HCT116 (cell line): Measurements from ENCODE around the gene NRBP1. TPM values are rescaled to one million over a fixed set of nuclear protein-coding genes. Genes with fewer than 3 reads are reported as not detected.
A peak's percentile ranks its signal among the peaks of the same experiment; 100 is the strongest.

Source experiments
- ATAC-seq: fragments of 200-7000 bp; cut with Tn5 transposase; 2 replicates; pipeline ENCODE4 v1.9.1; 2020; ENCODE audit warnings: mild to moderate bottlenecking, moderate library complexity
- BruUV-seq: library from RNA; stranded (reverse); fragments of 400-500 nt; replicated peaks from 2 replicates; lab custom pipeline; 2021; lab: Mats Ljungman, UMichigan
- CTCF ChIA-PET: fragments of 300-600 bp; sonication (Branson Sonifier 250); formaldehyde crosslinking; loops from one replicate; lab custom pipeline; 2021; ENCODE audit warnings: antibody characterized with exemption; lab: Charles Lee
- POLR2A ChIA-PET: fragments of 300-600, 350-600 bp; sonication (Branson Sonifier 250); formaldehyde crosslinking; loops from one replicate; lab custom pipeline; 2021; ENCODE audit warnings: antibody characterized with exemption; lab: Charles Lee
- RAD21 ChIA-PET, 2 experiments: fragments of 300-600 bp; sonication (Branson Sonifier 250); formaldehyde crosslinking; loops; one replicate each; lab custom pipeline; 2023; ENCODE audit warnings: low total read pairs in 2 of 2; ENCODE audit not compliant: uncharacterized antibody in 2 of 2, unreplicated experiment in 2 of 2, low non-redundant PET in 1 of 2; lab: Charles Lee
- DNase-seq: peaks from one replicate; pipeline ENCODE4 v3.0.0-alpha.2; 2010; ENCODE audit warnings: low read depth, low spot score
- H2AFZ ChIP-seq: fragments of 200-600 bp; shearing (Covaris generic), sonication (generic); 2 replicates; pipeline ENCODE4 v1.6.1; 2017; ENCODE audit warnings: low read depth, mixed run types, mixed read lengths, antibody characterized with exemption, low read length; ENCODE audit not compliant: poor library complexity, severe bottlenecking
- H3K27ac ChIP-seq: 2 replicates; pipeline ENCODE4 v1.5.1; 2012; ENCODE audit warnings: low read depth, low read length
- H3K27me3 ChIP-seq: fragments of 200-600 bp; sonication (generic); 2 replicates; pipeline ENCODE4 v1.6.1; 2016; ENCODE audit warnings: mixed run types, low read length, mixed read lengths; ENCODE audit not compliant: insufficient read depth
- H3K36me3 ChIP-seq, 2 experiments: fragments of 200-500 bp in 1 of 2; fragments of 200-600 bp in 1 of 2; sonication (Bioruptor generic) in 1 of 2; sonication (generic) in 1 of 2; 2 replicates each; pipeline versions ENCODE4 v1.5.1 to v1.6.1; 2014 to 2016; ENCODE audit warnings: low read length in 2 of 2, inconsistent platforms in 1 of 2, mixed read lengths in 1 of 2, mixed run types in 1 of 2; ENCODE audit not compliant: insufficient read depth in 2 of 2, control insufficient read depth in 1 of 2
- H3K4me1 ChIP-seq, 2 experiments: fragments of 200-600 bp in 1 of 2; sonication (generic) in 1 of 2; 2 replicates each; pipeline versions ENCODE4 v1.5.1 to v1.6.1; 2012 to 2017; ENCODE audit warnings: low read length in 2 of 2, inconsistent platforms in 1 of 2, mild to moderate bottlenecking in 1 of 2, mixed read lengths in 1 of 2, mixed run types in 1 of 2, moderate library complexity in 1 of 2; ENCODE audit not compliant: insufficient read depth in 2 of 2, control insufficient read depth in 1 of 2
- H3K4me2 ChIP-seq: fragments of 200-600 bp; sonication (generic); 2 replicates; pipeline ENCODE4 v1.6.1; 2017; ENCODE audit warnings: mixed run types, low read length, mixed read lengths
- H3K4me3 ChIP-seq, 2 experiments: fragments of 200-600 bp in 1 of 2; sonication (generic) in 1 of 2; replicated peaks in 1 of 2; 2 replicates each; pipeline ENCODE4 v1.5.1; 2011 to 2016; ENCODE audit warnings: low read length in 2 of 2, control low read depth in 1 of 2, low read depth in 1 of 2, mild to moderate bottlenecking in 1 of 2, mixed read lengths in 1 of 2, mixed run types in 1 of 2
- H3K79me2 ChIP-seq: fragments of 200-600 bp; sonication (generic); 2 replicates; pipeline ENCODE4 v1.6.1; 2017; ENCODE audit warnings: mild to moderate bottlenecking, mixed run types, low read length, moderate library complexity, mixed read lengths; ENCODE audit not compliant: insufficient read depth
- H3K9ac ChIP-seq: fragments of 200-600 bp; sonication (generic); 2 replicates; pipeline ENCODE4 v1.6.1; 2016; ENCODE audit warnings: low read length, mixed read lengths
- H3K9me2 ChIP-seq: fragments of 200-600 bp; sonication (generic), shearing (Covaris generic); 2 replicates; pipeline ENCODE4 v1.6.1; 2017; ENCODE audit warnings: mixed run types, mild to moderate bottlenecking, moderate library complexity; ENCODE audit not compliant: insufficient read depth
- H3K9me3 ChIP-seq, 2 experiments: fragments of 200-500 bp in 1 of 2; fragments of 200-600 bp in 1 of 2; sonication (Bioruptor generic) in 1 of 2; sonication (generic) in 1 of 2; 2 replicates each; pipeline ENCODE4 v1.6.1; 2014 to 2017; ENCODE audit warnings: low read length in 2 of 2, mixed read lengths in 2 of 2, inconsistent platforms in 1 of 2, low read depth in 1 of 2, mild to moderate bottlenecking in 1 of 2, mixed run types in 1 of 2, moderate library complexity in 1 of 2; ENCODE audit not compliant: control insufficient read depth in 1 of 2, insufficient read depth in 1 of 2
- H4K20me1 ChIP-seq: fragments of 200-600 bp; sonication (generic), shearing (Covaris generic); 2 replicates; pipeline ENCODE4 v1.6.1; 2017; ENCODE audit warnings: mixed run types, mild to moderate bottlenecking, moderate library complexity; ENCODE audit not compliant: insufficient read depth
- CBX3 ChIP-seq: IDR thresholded peaks from 2 replicates; pipeline ENCODE4 v1.6.1; 2012; ENCODE audit warnings: low read depth
- EGR1 ChIP-seq: IDR thresholded peaks from 2 replicates; pipeline ENCODE4 v1.6.1; 2012; ENCODE audit warnings: low read depth
- ELF1 ChIP-seq: IDR thresholded peaks from 2 replicates; pipeline ENCODE4 v1.6.1; 2012; ENCODE audit warnings: low read depth, borderline replicate concordance
- EZH2 ChIP-seq: fragments of 200-600 bp; sonication (generic); IDR thresholded peaks from 2 replicates; pipeline ENCODE4 v1.6.1; 2017; ENCODE audit warnings: antibody characterized with exemption, mixed run types
- MAX ChIP-seq: IDR thresholded peaks from 2 replicates; pipeline ENCODE4 v1.6.1; 2012
- POLR2A ChIP-seq: IDR thresholded peaks from 2 replicates; pipeline ENCODE4 v1.7.0; 2011; ENCODE audit warnings: borderline replicate concordance; ENCODE audit not compliant: insufficient read depth, insufficient read length; ENCODE audit errors: extremely low read depth
- POLR2AphosphoS5 ChIP-seq: IDR thresholded peaks from 2 replicates; pipeline ENCODE4 v1.6.1; 2011; ENCODE audit warnings: mild to moderate bottlenecking, low read depth, low read length, moderate library complexity
- SIN3A ChIP-seq: IDR thresholded peaks from 2 replicates; pipeline ENCODE4 v1.6.1; 2012; ENCODE audit warnings: low read depth
- SP1 ChIP-seq: IDR thresholded peaks from 2 replicates; pipeline ENCODE4 v1.6.1; 2012; ENCODE audit warnings: low read depth
- TCF7L2 ChIP-seq: IDR thresholded peaks from 2 replicates; pipeline ENCODE4 v1.7.0; 2011; ENCODE audit warnings: borderline replicate concordance, inconsistent platforms; ENCODE audit not compliant: insufficient read depth, insufficient read length; ENCODE audit errors: extremely low read depth
- ZFX ChIP-seq: fragments of 450-650 bp; IDR thresholded peaks from 2 replicates; pipeline ENCODE4 v1.6.1; 2017
- ZNF274 ChIP-seq: fragments of 200-500 bp; sonication (Bioruptor generic); IDR thresholded peaks from 2 replicates; pipeline ENCODE4 v1.6.1; 2014; ENCODE audit warnings: mild to moderate bottlenecking, low read depth, low read length, inconsistent platforms
- intact Hi-C: fragments of 100-400 bp; cut with micrococcal nuclease; formaldehyde crosslinking; loops from 2 replicates; pipeline ENCODE4 v1.10.0; 2022
- total RNA-seq: library from RNA; stranded (reverse); gene quantifications from one replicate; pipeline ENCODE4 v1.2.1, GENCODE V29; 2021; ENCODE audit not compliant: unreplicated experiment
- TF ChIP-seq, protein P1 (sequence below): IDR thresholded peaks from 2 replicates; pipeline ENCODE4 v1.6.1; 2012
- TF ChIP-seq, protein P2 (sequence below): IDR thresholded peaks from 2 replicates; pipeline ENCODE4 v1.6.1; 2011; ENCODE audit warnings: mild to moderate bottlenecking, low read length, moderate library complexity; ENCODE audit not compliant: insufficient replicate concordance; ENCODE audit errors: extremely low read depth
- TF ChIP-seq, protein P3 (sequence below): IDR thresholded peaks from 2 replicates; pipeline ENCODE4 v1.6.1; 2012; ENCODE audit warnings: low read depth

NRBP1 gene
- total RNA-seq, 1 experiment from 2014 or later: 79.1 TPM

- TF ChIP-seq, protein P1, sequence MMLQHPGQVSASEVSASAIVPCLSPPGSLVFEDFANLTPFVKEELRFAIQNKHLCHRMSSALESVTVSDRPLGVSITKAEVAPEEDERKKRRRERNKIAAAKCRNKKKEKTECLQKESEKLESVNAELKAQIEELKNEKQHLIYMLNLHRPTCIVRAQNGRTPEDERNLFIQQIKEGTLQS: no peak
- TF ChIP-seq POLR2AphosphoS5 (peak; percentile 99), ZNF274 (no peak), EZH2 (no peak), SP1 (peak; percentile 79), SIN3A (peak; percentile 88), ZFX (peak; percentile 86), ELF1 (peak; percentile 46; the same call in 1 of the 2 replicates), EGR1 (0 out of 2 replicates have a peak, but pooled peaks have one; percentile 37), TCF7L2 (no peak), MAX (peak; percentile 93), CBX3 (peak; percentile 49; the same call in 1 of the 2 replicates), POLR2A (peak; percentile 90)
- TF ChIP-seq, protein P2, sequence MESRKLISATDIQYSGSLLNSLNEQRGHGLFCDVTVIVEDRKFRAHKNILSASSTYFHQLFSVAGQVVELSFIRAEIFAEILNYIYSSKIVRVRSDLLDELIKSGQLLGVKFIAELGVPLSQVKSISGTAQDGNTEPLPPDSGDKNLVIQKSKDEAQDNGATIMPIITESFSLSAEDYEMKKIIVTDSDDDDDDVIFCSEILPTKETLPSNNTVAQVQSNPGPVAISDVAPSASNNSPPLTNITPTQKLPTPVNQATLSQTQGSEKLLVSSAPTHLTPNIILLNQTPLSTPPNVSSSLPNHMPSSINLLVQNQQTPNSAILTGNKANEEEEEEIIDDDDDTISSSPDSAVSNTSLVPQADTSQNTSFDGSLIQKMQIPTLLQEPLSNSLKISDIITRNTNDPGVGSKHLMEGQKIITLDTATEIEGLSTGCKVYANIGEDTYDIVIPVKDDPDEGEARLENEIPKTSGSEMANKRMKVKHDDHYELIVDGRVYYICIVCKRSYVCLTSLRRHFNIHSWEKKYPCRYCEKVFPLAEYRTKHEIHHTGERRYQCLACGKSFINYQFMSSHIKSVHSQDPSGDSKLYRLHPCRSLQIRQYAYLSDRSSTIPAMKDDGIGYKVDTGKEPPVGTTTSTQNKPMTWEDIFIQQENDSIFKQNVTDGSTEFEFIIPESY: peak; percentile 95
- TF ChIP-seq, protein P3, sequence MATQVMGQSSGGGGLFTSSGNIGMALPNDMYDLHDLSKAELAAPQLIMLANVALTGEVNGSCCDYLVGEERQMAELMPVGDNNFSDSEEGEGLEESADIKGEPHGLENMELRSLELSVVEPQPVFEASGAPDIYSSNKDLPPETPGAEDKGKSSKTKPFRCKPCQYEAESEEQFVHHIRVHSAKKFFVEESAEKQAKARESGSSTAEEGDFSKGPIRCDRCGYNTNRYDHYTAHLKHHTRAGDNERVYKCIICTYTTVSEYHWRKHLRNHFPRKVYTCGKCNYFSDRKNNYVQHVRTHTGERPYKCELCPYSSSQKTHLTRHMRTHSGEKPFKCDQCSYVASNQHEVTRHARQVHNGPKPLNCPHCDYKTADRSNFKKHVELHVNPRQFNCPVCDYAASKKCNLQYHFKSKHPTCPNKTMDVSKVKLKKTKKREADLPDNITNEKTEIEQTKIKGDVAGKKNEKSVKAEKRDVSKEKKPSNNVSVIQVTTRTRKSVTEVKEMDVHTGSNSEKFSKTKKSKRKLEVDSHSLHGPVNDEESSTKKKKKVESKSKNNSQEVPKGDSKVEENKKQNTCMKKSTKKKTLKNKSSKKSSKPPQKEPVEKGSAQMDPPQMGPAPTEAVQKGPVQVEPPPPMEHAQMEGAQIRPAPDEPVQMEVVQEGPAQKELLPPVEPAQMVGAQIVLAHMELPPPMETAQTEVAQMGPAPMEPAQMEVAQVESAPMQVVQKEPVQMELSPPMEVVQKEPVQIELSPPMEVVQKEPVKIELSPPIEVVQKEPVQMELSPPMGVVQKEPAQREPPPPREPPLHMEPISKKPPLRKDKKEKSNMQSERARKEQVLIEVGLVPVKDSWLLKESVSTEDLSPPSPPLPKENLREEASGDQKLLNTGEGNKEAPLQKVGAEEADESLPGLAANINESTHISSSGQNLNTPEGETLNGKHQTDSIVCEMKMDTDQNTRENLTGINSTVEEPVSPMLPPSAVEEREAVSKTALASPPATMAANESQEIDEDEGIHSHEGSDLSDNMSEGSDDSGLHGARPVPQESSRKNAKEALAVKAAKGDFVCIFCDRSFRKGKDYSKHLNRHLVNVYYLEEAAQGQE: no peak
- CTCF ChIA-PET: interaction anchor here (0.6 to 3.1 kb wide), 3 partner anchors 21 to 273 kb away, joined by 3 to 22 read pairs (median 3); no protein-coding TSS in a partner anchor
Measured at GRCh38 chr2:27409321-27410073, 18.9 kb upstream of the NRBP1 start, which contains the start of gene PPM1G. PPM1G (minus strand) TSS chr2:27409591; CDS start chr2:27409422, 169 bp downstream.

More at GRCh38 chr2:27409321-27410073, 18.9 kb upstream of the NRBP1 start, which contains the start of gene PPM1G:
- ATAC-seq (peak; percentile 94), DNase-seq (peak; percentile 82)
- Histone ChIP-seq H3K79me2 (peaks cover 49% of the 10 kb centered on the region), H3K9ac (peak within 1 kb of the TSS; percentile 98), H3K9me3 (no peaks in the 10 kb centered on the region), H2AFZ (no peak within 1 kb of the TSS), H3K9me2 (no peaks in the 10 kb centered on the region), H4K20me1 (peaks cover 8% of the 10 kb centered on the region; the same call in 1 of the 2 replicates), H3K27ac (peak within 1 kb of the TSS; percentile 91), H3K4me3 (peak within 1 kb of the TSS; percentile 97 to 98), H3K27me3 (no peaks in the 10 kb centered on the region), H3K4me1 (peaks cover under 1 to 23% of the 10 kb centered on the region in 2 experiments; a peak in 3 of 4 replicates), H3K36me3 (peaks cover 4 to 13% of the 10 kb centered on the region in 2 experiments; a peak in 3 of 4 replicates), H3K4me2 (peak within 1 kb of the TSS; percentile 84)
- no TSS peak for BruUV-seq
- ChIA-PET RAD21 (interaction anchor here in 1 of 2 experiments (1.2 kb wide), 1 partner anchor 19 kb away, joined by 4 read pairs; the partner anchor contains the start of gene NRBP1), POLR2A (interaction anchor here (0.8 to 2.6 kb wide), 5 partner anchors 10 to 187 kb away, joined by 3 to 22 read pairs (median 3); partner anchors contain the start of gene NRBP1)
- intact Hi-C loops: loop anchor here (2.0 to 5.0 kb wide), 3 partner anchors 19 to 253 kb away; partner anchors contain the start of genes CCDC121, GPN1, NRBP1 and SLC4A1AP
